GM18867 (cell line): ENCODE measurements around the gene FGF4.
"Not testable (repeated sequence)": the region's sequence is repeated elsewhere in the genome, so short reads cannot be mapped to it uniquely, and the experiment has no call there.

ENCODE experiments used
- ATAC-seq: cut with Tn5 transposase; IDR thresholded peaks from one replicate; pipeline ENCODE4 v1.9.1; 2021; ENCODE audit warnings: mild to moderate bottlenecking, moderate library complexity; ENCODE audit not compliant: unreplicated experiment

FGF4 gene

DNA sequence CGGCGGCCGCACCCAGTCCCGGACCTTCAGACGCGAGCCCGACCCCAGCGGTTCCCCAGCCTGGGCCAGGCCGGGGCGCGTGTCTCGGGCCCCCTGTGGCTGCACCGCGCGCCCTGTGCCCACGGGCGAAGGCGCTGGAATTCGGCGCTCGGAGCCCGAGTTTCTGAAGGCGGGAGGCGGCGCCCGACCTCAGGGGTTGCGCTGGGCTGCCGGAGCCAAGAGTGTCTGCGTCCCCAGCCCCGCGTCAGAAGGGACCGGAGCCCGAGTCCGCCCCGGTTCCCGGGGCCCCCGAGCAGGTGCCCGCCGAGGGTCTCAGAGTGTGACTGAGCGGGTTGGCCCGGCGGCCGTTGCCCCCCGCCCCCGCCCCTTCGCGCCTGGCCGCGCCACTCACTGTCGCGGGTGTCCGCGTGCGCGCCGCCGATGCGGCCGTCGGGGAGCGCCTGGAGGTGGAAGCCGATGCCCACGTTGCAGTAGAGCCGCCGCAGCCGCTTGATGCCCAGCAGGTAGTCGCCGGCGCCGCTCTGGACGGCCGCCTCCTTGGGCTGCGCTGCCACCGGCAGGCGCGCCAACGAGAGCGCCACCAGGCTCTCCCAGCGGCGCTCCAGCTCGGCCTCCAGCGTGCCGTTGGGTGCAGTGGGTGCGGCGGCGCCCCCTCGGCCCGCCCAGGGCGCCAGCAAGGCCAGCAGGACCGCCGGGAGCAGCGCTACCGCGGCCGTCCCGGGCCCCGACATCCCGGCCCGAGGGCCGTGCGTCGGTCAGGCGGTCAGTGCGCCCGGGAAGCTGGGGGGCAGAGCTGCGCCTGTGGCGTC is 583 bp downstream of the FGF4 start:
- ATAC-seq: no peak

DNA sequence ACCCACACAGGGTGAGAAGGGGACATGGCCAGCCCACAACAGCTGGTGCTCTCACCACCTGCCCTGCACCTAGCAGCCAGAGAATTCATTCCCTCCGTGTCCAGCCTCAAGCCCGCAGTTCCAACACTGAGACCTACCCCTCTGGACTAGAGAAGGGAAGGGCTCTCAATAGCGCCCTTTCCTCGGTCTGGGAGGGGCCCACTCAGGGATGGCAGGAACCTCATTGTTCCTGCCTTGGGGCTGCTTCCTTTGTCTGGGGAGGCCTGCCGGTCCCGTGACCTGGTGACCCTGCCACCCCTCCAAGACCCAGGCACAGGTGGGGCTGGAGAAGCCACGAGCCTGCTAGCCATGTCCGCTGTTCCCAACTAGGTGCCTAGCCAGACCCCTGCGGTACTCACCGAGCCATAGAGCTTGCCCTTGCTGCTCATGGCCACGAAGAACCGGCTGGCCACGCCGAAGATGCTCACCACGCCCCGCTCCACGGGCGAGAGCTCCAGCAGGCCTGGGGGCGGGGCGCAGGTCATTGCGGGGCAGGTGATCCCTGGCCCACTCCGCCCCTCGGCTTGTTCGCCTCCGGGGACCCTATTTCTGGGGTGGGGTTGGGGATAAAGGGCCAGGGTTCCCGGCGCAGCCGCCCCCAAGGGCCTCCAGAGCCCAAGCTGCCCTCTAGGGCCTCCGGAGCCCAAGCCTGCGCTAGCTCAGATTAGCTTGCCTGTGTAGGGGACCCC is 1.4 kb downstream of the FGF4 start:
- no peak for ATAC-seq

DNA sequence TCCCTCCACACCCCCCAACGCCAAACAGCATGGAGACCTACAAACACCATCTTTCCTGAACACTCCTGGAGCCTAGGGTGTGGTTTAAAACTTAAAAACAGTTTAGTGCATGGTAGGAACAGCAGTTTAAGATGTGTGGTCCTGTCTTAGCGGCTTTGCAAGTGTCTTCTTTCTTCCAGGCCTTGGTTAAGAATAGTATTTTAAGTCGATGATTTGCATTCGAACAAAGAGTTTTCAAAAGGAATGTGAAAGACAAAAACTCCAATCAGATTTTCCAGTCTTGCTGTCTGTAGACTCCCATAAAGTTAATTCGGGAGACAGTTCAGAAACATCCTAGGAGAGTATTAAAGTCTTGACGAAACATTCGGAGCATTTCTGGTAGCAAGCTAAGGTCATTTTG is 3.7 kb downstream of the FGF4 start:
- no peak for ATAC-seq

DNA sequence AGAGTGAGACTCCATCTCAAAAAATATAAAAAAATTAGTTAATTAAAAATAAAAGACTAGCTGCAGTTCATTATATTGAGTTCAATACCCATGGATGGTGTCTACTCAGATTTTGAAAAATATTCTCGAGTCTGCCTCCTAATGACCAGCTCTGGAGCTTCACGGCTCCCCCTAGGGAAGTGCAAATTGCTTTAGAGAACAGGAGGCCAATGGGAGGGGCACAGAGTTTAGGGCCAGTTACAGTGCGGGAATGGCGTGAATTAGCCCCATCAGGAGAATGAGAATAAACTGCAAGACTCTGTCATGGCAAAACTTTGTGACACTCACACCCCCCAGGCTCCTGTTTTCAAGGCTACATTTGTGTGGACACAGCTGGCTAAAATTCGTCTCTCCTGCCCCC is 4.6 kb downstream of the FGF4 start:
- ATAC-seq: no peak

DNA sequence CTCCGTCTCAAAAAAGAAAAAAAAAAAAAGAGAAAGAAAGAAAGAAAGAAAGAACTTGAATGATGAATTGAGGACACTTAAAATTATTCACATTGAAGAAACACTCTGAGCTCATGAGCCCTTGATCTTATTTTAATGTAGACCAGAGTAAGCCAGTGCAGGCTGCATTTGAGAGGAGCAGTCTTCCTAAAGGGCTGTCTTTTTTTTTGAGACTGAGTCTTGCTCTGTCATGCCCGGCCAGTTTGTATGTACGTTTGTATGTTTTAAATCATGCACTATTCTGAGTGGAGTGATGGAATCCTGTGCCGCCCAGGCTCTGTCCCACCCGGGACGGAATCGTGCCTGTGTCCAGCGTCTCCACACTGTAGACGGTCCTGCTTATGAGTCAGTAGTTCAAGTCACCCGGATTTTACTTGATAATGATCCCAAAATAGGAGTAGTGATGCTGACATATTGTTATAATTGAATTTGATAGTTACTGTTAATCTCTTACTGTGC is 9.6 kb downstream of the FGF4 start:
- ATAC-seq: no peak

DNA sequence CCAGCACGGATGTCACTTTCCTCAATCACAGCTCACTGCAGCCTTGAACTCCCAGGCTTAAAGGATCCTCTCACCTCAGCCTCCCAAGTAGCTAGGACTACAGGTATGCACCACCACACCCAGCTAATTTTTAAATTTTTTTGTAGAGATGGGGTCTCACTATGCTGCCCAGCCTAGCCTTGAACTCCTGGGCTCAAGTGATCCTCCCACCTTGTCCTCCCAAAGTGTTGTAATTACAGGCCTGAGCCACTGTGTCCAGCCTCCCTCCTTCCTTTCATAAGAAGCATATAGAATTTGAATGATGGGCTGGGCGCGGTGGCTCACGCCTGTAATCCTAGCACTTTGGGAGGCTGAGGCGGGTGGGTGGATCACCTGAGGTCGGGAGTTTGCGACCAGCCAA is 10.2 kb downstream of the FGF4 start:
- ATAC-seq: not testable (repeated sequence)

DNA sequence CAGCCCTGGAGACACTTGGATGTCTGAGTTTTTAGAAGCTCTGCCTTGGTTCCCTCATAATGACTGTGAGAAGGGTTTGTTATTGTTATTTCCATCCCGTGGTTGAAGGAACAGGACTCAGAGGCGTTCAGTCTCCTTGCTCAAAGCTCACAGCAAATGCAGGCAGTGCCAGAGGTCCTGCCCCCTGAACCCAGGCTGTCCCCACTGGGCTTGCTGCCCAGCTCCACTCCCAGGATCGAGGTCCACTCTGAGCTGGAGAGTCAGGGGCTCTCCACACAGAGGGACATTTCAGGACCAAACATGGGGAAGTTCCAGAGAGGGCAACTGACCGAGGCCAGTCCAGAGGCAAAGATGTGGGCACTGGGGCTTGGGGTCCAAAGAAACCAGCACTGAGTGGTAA is 14.8 kb downstream of the FGF4 start:
- no peak for ATAC-seq

- ATAC-seq: no peak
Measured at GRCh38 chr11:69752890-69753289, 22.3 kb downstream of the FGF4 start.

GRCh38 chr11:69750875-69751597 is 24.1 kb downstream of the FGF4 start:
- no peak for ATAC-seq

DNA sequence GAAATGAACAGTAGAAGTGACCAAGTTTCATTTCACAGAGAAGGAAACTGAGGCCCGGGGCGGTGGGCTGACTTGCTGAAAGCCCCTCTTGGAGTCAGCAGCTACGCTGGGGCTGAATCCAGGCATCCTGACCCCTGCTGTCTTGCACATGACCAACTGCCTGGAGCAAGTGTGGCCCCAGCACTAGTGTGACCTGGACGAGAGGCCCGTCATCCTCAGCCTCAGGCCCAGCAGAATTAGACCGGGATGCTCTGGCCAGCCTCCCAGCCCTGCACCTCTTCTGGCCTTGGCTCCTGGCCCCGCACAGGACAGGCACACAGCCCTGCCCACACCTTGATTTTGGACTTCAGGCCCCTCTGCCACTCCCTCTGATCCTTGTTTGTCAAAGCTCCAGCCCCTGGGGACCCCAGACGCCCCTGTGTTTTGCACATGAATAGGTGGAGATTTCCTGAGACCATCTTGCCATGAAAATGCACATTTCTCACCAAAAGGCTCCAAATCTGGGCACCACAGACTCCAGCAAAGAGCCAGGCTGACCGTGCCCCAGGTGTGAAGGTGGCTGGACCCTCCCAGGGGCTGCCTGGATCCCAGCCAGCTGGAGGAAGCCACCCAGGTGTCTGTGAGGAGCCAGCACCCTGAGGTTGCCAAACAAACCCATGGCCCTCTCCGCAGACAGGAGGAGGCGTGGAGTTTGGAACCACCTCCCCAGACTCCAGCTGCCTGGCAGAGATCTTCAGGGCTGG is 24.9 kb downstream of the FGF4 start:
- ATAC-seq: no peak

- no peak for ATAC-seq
Measured at GRCh38 chr11:69748637-69749036, 26.5 kb downstream of the FGF4 start.

DNA sequence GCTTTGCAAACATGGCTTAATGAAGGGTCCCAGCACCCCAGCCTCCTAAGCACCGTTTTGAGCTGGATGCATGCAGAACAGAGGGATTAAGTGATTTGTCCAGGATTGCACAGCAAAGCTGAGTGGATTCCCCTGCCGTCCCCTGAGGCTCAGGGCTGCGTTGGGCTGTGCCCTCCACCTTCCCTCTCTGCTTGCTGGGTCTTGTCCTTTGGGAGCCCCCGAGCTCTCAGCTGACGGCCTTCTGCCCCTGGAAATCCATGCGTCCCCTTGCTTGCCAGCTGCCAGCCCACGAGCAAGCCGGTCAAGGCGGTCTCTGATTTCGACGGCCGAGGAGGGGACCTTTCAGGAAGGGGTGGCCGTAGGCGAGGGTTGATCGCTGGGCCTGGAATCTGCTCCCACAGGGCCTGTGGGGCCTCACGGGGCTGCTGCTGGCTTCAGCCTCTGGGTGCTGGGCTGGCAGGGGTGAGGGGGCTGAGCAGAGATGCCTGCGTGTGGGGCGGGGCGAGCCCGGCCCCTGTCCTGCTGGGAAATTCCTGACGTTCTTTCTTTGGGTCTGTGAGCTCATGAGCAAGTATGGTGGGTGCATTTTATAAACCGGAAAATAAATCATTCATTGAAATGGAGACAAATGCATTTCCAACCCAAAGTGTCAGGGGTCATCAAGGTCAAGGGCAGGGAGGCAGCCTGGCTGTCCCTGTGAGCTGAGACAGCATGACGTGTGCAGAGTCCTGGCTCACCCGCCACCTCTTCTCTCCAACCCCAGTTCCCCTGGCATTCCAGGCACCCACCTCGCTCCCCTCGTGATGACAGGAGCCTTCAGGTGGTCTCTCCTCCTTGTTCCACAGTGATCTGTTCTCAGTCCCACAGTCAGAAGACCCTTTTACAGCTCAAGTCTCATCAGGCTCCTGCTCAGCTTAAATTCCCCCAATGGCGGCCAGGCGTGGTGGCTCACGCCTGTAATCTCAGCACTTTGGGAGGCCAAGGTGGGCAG is 28.1 kb downstream of the FGF4 start:
- ATAC-seq: no peak

DNA sequence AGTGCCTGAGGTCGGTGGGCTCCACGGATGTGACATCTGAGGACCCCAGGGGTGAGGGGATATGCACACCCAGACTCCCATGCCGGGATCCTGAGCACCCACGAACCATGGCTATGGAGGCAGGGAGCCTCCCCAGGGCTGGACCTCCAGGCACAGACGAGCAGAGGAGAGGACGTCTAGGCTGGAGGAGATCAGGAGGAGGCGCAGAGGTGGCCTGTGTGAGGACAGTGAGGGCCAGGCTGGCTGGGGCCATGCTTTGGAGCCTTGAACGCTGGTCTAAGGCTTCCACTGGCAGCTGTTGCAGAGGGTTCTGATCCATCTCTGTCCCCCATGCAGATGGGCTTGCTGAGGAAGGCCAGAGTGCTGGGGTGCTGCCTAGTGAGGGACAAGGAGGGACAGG is 29.0 kb downstream of the FGF4 start:
- ATAC-seq: no peak

GRCh38 chr11:69745201-69745600 is 29.9 kb downstream of the FGF4 start:
- no peak for ATAC-seq

GRCh38 chr11:69744435-69744834 is 30.7 kb downstream of the FGF4 start:
- no peak for ATAC-seq

GRCh38 chr11:69734841-69735240 is 40.3 kb downstream of the FGF4 start:
- ATAC-seq: no peak

DNA sequence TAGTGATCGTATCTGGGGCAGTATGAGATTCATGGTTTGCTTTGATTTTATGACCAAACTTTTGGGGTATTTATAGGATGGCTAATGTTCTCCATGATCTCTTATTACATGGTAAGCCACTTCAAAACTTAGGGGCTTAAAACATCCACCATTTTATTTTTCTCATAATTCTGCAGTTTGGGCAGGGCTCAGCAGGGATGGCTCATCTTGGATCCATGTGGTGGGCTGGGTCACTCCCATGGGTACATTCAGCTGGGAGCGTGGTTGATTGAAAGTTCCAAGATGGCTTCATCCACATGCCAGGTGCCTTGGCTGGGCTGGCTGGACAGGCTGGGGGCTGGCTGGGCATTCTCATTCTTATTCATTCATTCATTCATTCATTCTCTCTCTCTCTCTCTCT is 40.8 kb downstream of the FGF4 start:
- no peak for ATAC-seq

DNA sequence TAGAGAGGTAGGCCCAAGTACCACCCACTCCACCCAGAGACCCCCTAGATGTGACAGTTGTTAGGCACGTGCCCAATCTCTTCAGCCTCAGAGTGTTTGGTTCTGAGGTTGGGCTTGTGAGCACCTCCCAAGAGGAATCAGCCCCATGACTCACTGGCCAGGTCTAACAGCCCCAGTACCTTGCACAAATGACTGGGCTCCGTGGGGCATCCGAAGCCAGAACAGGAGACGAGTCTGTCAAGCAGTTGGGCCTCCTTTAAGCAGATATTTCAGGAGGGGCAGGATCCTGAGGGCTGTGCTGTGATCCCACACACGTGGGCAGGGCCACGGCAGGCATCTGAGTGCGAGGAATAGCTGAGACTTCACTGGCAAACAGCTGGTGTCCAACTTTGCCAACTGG is 42.2 kb downstream of the FGF4 start:
- no peak for ATAC-seq

DNA sequence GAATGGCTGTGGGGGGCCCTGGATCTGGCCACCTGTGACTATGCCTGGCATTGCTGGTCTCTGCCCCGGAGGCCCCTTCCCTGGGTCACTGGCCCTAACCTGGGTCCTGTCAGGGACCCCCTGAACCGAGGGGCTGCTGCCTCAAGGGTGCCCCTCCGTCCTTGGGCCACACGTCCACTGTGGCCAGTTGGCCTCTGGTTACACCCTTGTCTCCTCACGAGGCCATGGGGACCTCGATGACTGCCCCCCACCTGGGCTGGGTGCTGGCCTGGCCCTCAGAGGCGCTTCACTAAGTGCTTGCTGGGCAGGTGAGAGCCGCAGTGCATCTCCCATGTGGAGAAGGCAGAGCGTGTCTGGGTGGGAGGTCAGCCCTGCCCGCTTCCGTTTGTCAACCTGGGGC is 44.0 kb downstream of the FGF4 start:
- ATAC-seq: no peak

DNA sequence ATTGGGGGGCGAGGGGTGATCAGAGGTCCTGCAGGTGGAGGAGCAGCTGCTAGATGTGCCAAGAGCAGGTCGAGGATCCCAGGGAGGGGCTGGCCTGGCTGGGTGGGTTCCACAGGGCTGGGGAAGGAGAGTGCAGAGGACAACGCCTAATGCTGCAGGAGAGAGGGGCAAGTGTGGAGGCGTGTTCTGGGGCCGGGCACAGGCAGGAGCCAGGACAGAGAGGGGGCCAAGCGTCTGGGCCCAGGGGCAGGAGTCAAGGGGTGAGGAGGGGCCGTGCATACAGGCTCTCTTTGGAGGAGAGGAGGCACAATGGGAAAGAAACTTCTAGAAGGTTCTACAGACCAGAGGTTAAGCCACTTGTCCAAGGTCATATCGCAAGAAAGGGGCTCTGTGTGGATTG is 44.6 kb downstream of the FGF4 start:
- ATAC-seq: no peak
